Muscle layer of colon (tissue), 2 donors: ENCODE data around the gene VEGFD.

ENCODE experiments used
- H3K27ac ChIP-seq: one replicate; pipeline ENCODE4 v1.7.0; 2013; ENCODE audit warnings: low read depth, mild to moderate bottlenecking, low read length, moderate library complexity
- H3K27me3 ChIP-seq, 2 donors: one replicate each; pipeline ENCODE4 v1.7.0; 2013; ENCODE audit warnings: low read length in 2 of 2, mild to moderate bottlenecking in 2 of 2; ENCODE audit not compliant: insufficient read depth in 2 of 2, control insufficient read depth in 1 of 2
- H3K36me3 ChIP-seq: one replicate; pipeline ENCODE4 v1.7.0; 2013; ENCODE audit warnings: mild to moderate bottlenecking, low read length; ENCODE audit not compliant: insufficient read depth
- H3K4me1 ChIP-seq: one replicate; pipeline ENCODE4 v1.7.0; 2013; ENCODE audit warnings: mild to moderate bottlenecking, low read length; ENCODE audit not compliant: insufficient read depth
- H3K4me3 ChIP-seq, 2 donors: one replicate each; pipeline ENCODE4 v1.7.0; 2013; ENCODE audit warnings: low read length in 2 of 2, low read depth in 1 of 2, mild to moderate bottlenecking in 1 of 2, moderate library complexity in 1 of 2
- H3K9ac ChIP-seq: one replicate; pipeline ENCODE4 v1.7.0; 2013; ENCODE audit warnings: low read length
- H3K9me3 ChIP-seq: one replicate; pipeline ENCODE4 v1.7.0; 2013; ENCODE audit warnings: mild to moderate bottlenecking, low read length
- donor health status: abdominal sarcoma.
- donor health status: Adenocarcinoma of cecum.

Gene VEGFD

GRCh38 chrX:15358533-15358932, 25.7 kb downstream of the VEGFD start:
- Histone ChIP-seq H3K9me3 (no peaks in the 10 kb centered on the region), H3K4me1 (no peaks in the 10 kb centered on the region), H3K27ac (no peak overlapping the region), H3K4me3 (no peak overlapping the region), H3K27me3 (no peaks in the 10 kb centered on the region), H3K9ac (no peak overlapping the region), H3K36me3 (no peaks in the 10 kb centered on the region)

GRCh38 chrX:15356444-15356843, 27.8 kb downstream of the VEGFD start:
- H3K4me1 ChIP-seq = no peaks in the 10 kb centered on the region
- H3K36me3 ChIP-seq = no peaks in the 10 kb centered on the region
- no peak overlapping the region for H3K27ac ChIP-seq
- no peak overlapping the region for H3K9ac ChIP-seq
- no peaks in the 10 kb centered on the region for H3K27me3 ChIP-seq
- no peaks in the 10 kb centered on the region for H3K9me3 ChIP-seq
- no peak overlapping the region for H3K4me3 ChIP-seq

- H3K4me1 ChIP-seq = no peaks in the 10 kb centered on the region
- H3K36me3 ChIP-seq = no peaks in the 10 kb centered on the region
- no peaks in the 10 kb centered on the region for H3K9me3 ChIP-seq
- no peak overlapping the region for H3K9ac ChIP-seq
- H3K27me3 ChIP-seq = no peaks in the 10 kb centered on the region
- H3K27ac ChIP-seq = no peak overlapping the region
- no peak overlapping the region for H3K4me3 ChIP-seq
Observed at GRCh38 chrX:15350329-15350996, 33.8 kb downstream of the VEGFD start.

GRCh38 chrX:15349046-15349445, 35.2 kb downstream of the VEGFD start:
- no peaks in the 10 kb centered on the region for H3K4me1 ChIP-seq
- H3K27me3 ChIP-seq = no peaks in the 10 kb centered on the region
- no peaks in the 10 kb centered on the region for H3K36me3 ChIP-seq
- no peak overlapping the region for H3K4me3 ChIP-seq
- no peaks in the 10 kb centered on the region for H3K9me3 ChIP-seq
- no peak overlapping the region for H3K9ac ChIP-seq
- H3K27ac ChIP-seq = no peak overlapping the region

- Histone ChIP-seq H3K36me3 (no peaks in the 10 kb centered on the region), H3K27ac (no peak overlapping the region), H3K9me3 (no peaks in the 10 kb centered on the region), H3K27me3 (no peaks in the 10 kb centered on the region), H3K4me3 (no peak overlapping the region), H3K4me1 (no peaks in the 10 kb centered on the region), H3K9ac (no peak overlapping the region)
Observed at GRCh38 chrX:15345976-15346375, 38.2 kb downstream of the VEGFD start.

- no peaks in the 10 kb centered on the region for H3K4me1 ChIP-seq
- no peak overlapping the region for H3K9ac ChIP-seq
- no peak overlapping the region for H3K27ac ChIP-seq
- H3K27me3 ChIP-seq = no peaks in the 10 kb centered on the region
- no peaks in the 10 kb centered on the region for H3K9me3 ChIP-seq
- H3K36me3 ChIP-seq = no peaks in the 10 kb centered on the region
- H3K4me3 ChIP-seq = no peak overlapping the region
Observed at GRCh38 chrX:15344106-15344505, 40.1 kb downstream of the VEGFD start.

- Histone ChIP-seq H3K9ac (no peak overlapping the region), H3K27ac (no peak overlapping the region), H3K4me3 (no peak overlapping the region), H3K4me1 (no peaks in the 10 kb centered on the region), H3K9me3 (no peaks in the 10 kb centered on the region), H3K27me3 (peaks cover 0 to 2% of the 10 kb centered on the region in 2 donors), H3K36me3 (no peaks in the 10 kb centered on the region)
Observed at GRCh38 chrX:15343075-15343476, 41.1 kb downstream of the VEGFD start.

GRCh38 chrX:15340867-15341266, 43.3 kb downstream of the VEGFD start:
- Histone ChIP-seq H3K36me3 (no peaks in the 10 kb centered on the region), H3K4me3 (no peak overlapping the region), H3K27me3 (peaks cover 0 to 4% of the 10 kb centered on the region in 2 donors), H3K9ac (no peak overlapping the region), H3K4me1 (no peaks in the 10 kb centered on the region), H3K9me3 (no peaks in the 10 kb centered on the region), H3K27ac (no peak overlapping the region)

- H3K9ac ChIP-seq = no peak overlapping the region
- no peak overlapping the region for H3K27ac ChIP-seq
- peaks cover 4 to 6% of the 10 kb centered on the region in 2 donors for H3K27me3 ChIP-seq
- peak overlapping the region; percentile 30 to 42 for H3K4me3 ChIP-seq
- H3K4me1 ChIP-seq = no peaks in the 10 kb centered on the region
- H3K9me3 ChIP-seq = no peaks in the 10 kb centered on the region
- H3K36me3 ChIP-seq = no peaks in the 10 kb centered on the region
Observed at GRCh38 chrX:15336023-15336413, 48.2 kb downstream of the VEGFD start.

GRCh38 chrX:15335135-15336022, 48.8 kb downstream of the VEGFD start, which contains the start of gene PIGA:
Gene PIGA (minus strand): TSS chrX:15335523. CDS start chrX:15331930, 3,593 bp downstream.
- H3K36me3 ChIP-seq = no peaks in the 10 kb centered on the region
- H3K9me3 ChIP-seq = no peaks in the 10 kb centered on the region
- H3K4me1 ChIP-seq = no peaks in the 10 kb centered on the region
- peak within 1 kb of the TSS; percentile 50 to 57 for H3K4me3 ChIP-seq
- H3K27me3 ChIP-seq = peaks cover 4 to 6% of the 10 kb centered on the region in 2 donors
- peak within 1 kb of the TSS; percentile 24 for H3K27ac ChIP-seq
- H3K9ac ChIP-seq = peak within 1 kb of the TSS; percentile 35

GRCh38 chrX:15334561-15334960, 49.7 kb downstream of the VEGFD start:
- Histone ChIP-seq H3K9ac (peak overlapping the region; percentile 35), H3K27me3 (peaks cover 4 to 6% of the 10 kb centered on the region in 2 donors), H3K4me3 (peak overlapping the region; percentile 50 to 57), H3K27ac (no peak overlapping the region), H3K9me3 (no peaks in the 10 kb centered on the region), H3K4me1 (no peaks in the 10 kb centered on the region), H3K36me3 (no peaks in the 10 kb centered on the region)
